ENCODE data around the gene HSPH1. TPM values are rescaled to one million over a fixed set of nuclear protein-coding genes. Genes with fewer than 3 reads are reported as not detected.

The HSPH1 gene
- total and polyA plus RNA-seq, 2 donors (not counting 3 experiments of a cell fraction or from before 2014, with no cell fraction given) = 15.8 to 124 TPM

DNA sequence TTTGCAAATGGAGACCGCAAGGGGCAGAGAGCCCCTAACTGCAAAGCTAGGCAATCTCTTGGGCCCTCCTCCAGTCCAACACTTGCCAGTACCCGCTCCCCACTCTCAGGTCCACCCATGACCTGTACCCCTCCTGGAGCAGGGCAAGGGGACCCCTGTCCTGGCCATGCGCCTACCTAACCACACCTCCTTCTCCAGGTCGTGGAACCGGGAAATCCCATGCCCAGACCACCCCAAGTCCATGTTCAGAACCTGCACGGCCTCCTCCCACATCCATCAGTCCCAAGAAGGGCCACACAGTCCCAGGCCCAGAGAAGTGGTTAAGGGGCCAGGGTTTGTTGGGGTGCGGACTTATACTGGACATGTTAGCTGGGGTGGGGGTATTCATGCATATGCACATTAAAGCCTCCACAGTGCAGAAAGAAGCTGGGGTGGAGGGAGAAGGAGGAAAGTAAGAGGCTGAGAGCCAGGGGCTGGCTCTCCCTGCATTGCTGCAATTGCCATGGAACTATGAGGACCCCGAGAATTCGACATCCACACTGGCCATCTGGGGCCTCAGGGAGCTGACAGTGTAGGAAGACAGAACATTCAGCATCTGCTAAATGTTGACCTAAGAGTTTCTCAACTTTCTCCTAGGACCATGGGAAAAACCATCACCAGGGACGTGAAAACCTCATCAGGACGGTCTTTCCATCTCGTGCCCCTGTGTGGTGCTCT is 39.0 kb downstream of the HSPH1 start:
- DNase-seq (ENCODE audit: low read depth, low spot score) = no peak
- no peak for FAIRE-seq
- no peaks in the 10 kb centered on the region for H3K4me1 ChIP-seq (ENCODE audit: control insufficient read depth, extremely low read depth, insufficient read depth, low read length)
- no peak overlapping the region for H3K4me2 ChIP-seq (ENCODE audit: insufficient read depth, low read length)
- ChIA-PET CTCF (interaction anchor here (1.3 to 2.0 kb wide), 2 partner anchors 74 to 78 kb away, joined by 3 to 8 read pairs; no protein-coding TSS in a partner anchor), POLR2A (no interaction called here)
- peaks cover 24 to 30% of the 10 kb centered on the region in 2 experiments for H3K27me3 ChIP-seq (ENCODE audit: control insufficient read depth in 2 of 2, insufficient read depth in 2 of 2, low read length in 2 of 2)
- no TSS peak for BruUV-seq (replicated peaks)
- H4K20me1 ChIP-seq (replicated peaks; ENCODE audit: control insufficient read depth, extremely low read depth, insufficient read depth, low read length) = no peaks in the 10 kb centered on the region
- no peaks in the 10 kb centered on the region for H3K9me1 ChIP-seq (replicated peaks; ENCODE audit: control insufficient read depth, extremely low read depth, insufficient read depth, low read length)
- no peak overlapping the region for H3K27ac ChIP-seq (ENCODE audit: insufficient read depth, low read depth, low read length)
- intact Hi-C loops (cut with micrococcal nuclease) = no loop called here
- TF ChIP-seq EZH2 (IDR thresholded peaks at IDR 0.05; ENCODE audit: borderline replicate concordance, low read depth, low read length, severe bottlenecking) = no peak
- no peak for TF ChIP-seq FOS (IDR thresholded peaks at IDR 0.05; ENCODE audit: borderline replicate concordance, insufficient read depth, low read length)
- TF ChIP-seq POLR2A (IDR thresholded peaks at IDR 0.05; ENCODE audit: low read depth, low read length) = no peak
- TF ChIP-seq, protein P1, sequence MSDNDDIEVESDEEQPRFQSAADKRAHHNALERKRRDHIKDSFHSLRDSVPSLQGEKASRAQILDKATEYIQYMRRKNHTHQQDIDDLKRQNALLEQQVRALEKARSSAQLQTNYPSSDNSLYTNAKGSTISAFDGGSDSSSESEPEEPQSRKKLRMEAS (IDR thresholded peaks at IDR 0.05; ENCODE audit: insufficient read depth, insufficient read length) = no peak
- TF ChIP-seq GATA2 (IDR thresholded peaks at IDR 0.05; ENCODE audit: insufficient read depth, insufficient read length, low read depth, low read length) = no peak
- no peak for TF ChIP-seq MYC (IDR thresholded peaks at IDR 0.05; ENCODE audit: low read depth, low read length)
- TF ChIP-seq, protein P2, sequence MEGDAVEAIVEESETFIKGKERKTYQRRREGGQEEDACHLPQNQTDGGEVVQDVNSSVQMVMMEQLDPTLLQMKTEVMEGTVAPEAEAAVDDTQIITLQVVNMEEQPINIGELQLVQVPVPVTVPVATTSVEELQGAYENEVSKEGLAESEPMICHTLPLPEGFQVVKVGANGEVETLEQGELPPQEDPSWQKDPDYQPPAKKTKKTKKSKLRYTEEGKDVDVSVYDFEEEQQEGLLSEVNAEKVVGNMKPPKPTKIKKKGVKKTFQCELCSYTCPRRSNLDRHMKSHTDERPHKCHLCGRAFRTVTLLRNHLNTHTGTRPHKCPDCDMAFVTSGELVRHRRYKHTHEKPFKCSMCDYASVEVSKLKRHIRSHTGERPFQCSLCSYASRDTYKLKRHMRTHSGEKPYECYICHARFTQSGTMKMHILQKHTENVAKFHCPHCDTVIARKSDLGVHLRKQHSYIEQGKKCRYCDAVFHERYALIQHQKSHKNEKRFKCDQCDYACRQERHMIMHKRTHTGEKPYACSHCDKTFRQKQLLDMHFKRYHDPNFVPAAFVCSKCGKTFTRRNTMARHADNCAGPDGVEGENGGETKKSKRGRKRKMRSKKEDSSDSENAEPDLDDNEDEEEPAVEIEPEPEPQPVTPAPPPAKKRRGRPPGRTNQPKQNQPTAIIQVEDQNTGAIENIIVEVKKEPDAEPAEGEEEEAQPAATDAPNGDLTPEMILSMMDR (IDR thresholded peaks at IDR 0.05; ENCODE audit: extremely low read depth in 1 of 2, insufficient read depth in 1 of 2, low read depth in 1 of 2, low read length in 2 of 2) = no peak
- TF ChIP-seq JUN (IDR thresholded peaks at IDR 0.05; ENCODE audit: borderline replicate concordance, insufficient read depth, insufficient read length, low read depth) = no peak
- no peak for TF ChIP-seq POLR2AphosphoS5 (IDR thresholded peaks at IDR 0.05; ENCODE audit: insufficient read depth, low read depth, low read length)
- no peaks in the 10 kb centered on the region for H3K79me2 ChIP-seq (ENCODE audit: control insufficient read depth, insufficient read depth, low read length)
- H3K4me3 ChIP-seq (replicated peaks in 1 of 3; ENCODE audit: insufficient read depth in 1 of 3, low read depth in 1 of 3, low read length in 3 of 3) = no peak overlapping the region
- H3K9me3 ChIP-seq (replicated peaks; ENCODE audit: control insufficient read depth, insufficient read depth, low read length) = no peaks in the 10 kb centered on the region
- H2AFZ ChIP-seq (ENCODE audit: low read depth, low read length) = no peak overlapping the region
- dilution Hi-C loops (cut with MboI; ENCODE audit: extremely low pct_ligation_motif_present, low sequenced_read_pairs) = no loop called here
- H3K36me3 ChIP-seq (ENCODE audit: control insufficient read depth in 2 of 2, extremely low read depth in 1 of 2, insufficient read depth in 2 of 2, low read length in 2 of 2) = no peaks in the 10 kb centered on the region
- no peak overlapping the region for H3K9ac ChIP-seq (replicated peaks; ENCODE audit: extremely low read depth, insufficient read depth, low read length)

All from endothelial cell of umbilical vein (primary cell).